Heart left ventricle (tissue), 16 donors: ENCODE results near the gene DPYSL5. TPM values are rescaled to one million over a fixed set of nuclear protein-coding genes. Genes with fewer than 3 reads are reported as not detected.
A peak's percentile ranks its signal among the peaks of the same experiment; 100 is the strongest.

Experiments used
- ATAC-seq, 4 donors: fragments of 200-7000 bp; cut with Tn5 transposase; one replicate each; pipeline ENCODE4 v1.9.1; 2020 to 2022; ENCODE audit warnings: moderate library complexity in 4 of 4, mild to moderate bottlenecking in 3 of 4, moderate number of reproducible peaks in 1 of 4
- DNase-seq, 5 donors: peaks; one replicate each; pipeline ENCODE4 v3.0.0-alpha.2; 2020
- H3K27ac ChIP-seq, 12 donors: fragments of 200-600 bp; sonication (generic) in 4 of 12; one replicate each; pipeline versions ENCODE4 v1.5.0 to v1.8.0; 2016 to 2022; ENCODE audit warnings: mild to moderate bottlenecking in 2 of 12
- H3K27me3 ChIP-seq, 9 donors: fragments of 200-600 bp; sonication (generic) in 2 of 9; one replicate each; pipeline versions ENCODE4 v1.5.1 to v1.8.0; 2016 to 2022; ENCODE audit warnings: mild to moderate bottlenecking in 3 of 9
- H3K36me3 ChIP-seq, 9 donors: fragments of 200-600 bp; sonication (generic) in 2 of 9; one replicate each; pipeline versions ENCODE4 v1.5.0 to v1.8.0; 2018 to 2022; ENCODE audit warnings: mild to moderate bottlenecking in 2 of 9
- H3K4me1 ChIP-seq, 12 donors: fragments of 200-600 bp; sonication (generic) in 4 of 12; one replicate each; pipeline versions ENCODE4 v1.5.0 to v1.8.0; 2016 to 2022; ENCODE audit warnings: mild to moderate bottlenecking in 3 of 12
- H3K4me3 ChIP-seq, 12 donors: fragments of 200-600 bp; sonication (generic) in 4 of 12; one replicate each; pipeline versions ENCODE4 v1.5.0 to v1.8.0; 2017 to 2022; ENCODE audit warnings: mild to moderate bottlenecking in 9 of 12, moderate library complexity in 4 of 12
- H3K9me3 ChIP-seq, 12 donors: fragments of 200-600 bp; sonication (generic) in 4 of 12; one replicate each; pipeline versions ENCODE4 v1.5.0 to v1.8.0; 2016 to 2022; ENCODE audit warnings: mild to moderate bottlenecking in 1 of 12
- POLR2A ChIP-seq, 2 donors: fragments of 450-650 bp; IDR thresholded peaks; one replicate each; pipeline ENCODE4 v1.6.1; 2017; ENCODE audit warnings: antibody characterized with exemption in 2 of 2, mild to moderate bottlenecking in 2 of 2, moderate library complexity in 2 of 2
- WGBS, 4 donors: extraction: QIAGEN DNeasy Blood & Tissue Kit in 2 of 4; methylation state at CpG; one replicate each; pipeline versions ENCODE4 v1.1.5 to v1.1.7; 2013 to 2018; 5-methylcytosine and 5-hydroxymethylcytosine counted together
- intact Hi-C, 10 donors: fragments of 100-400 bp; cut with DNase I; formaldehyde crosslinking; loops; one replicate each; pipeline versions ENCODE4 v1.11.1 to v1.14.2; 2022
- polyA plus RNA-seq, 2 donors: library from polyadenylated mRNA; stranded (reverse); fragments of 200-250 nt; gene quantifications; one replicate each; pipeline ENCODE4 v1.2.3, GENCODE V29; 2013
- total RNA-seq, 9 donors: library from RNA; depleted of rRNA in 2 of 9; stranded (reverse); fragments of >200 nt in 2 of 9; fragmentation: NEBNext Ultra II Directional in 3 of 9; extraction: Animal tissue kit (Norgen Biotek cat#: 25700) in 3 of 9; gene quantifications; one replicate each; pipeline versions ENCODE4 v1.1.0 to v1.2.4, GENCODE V29; 2016 to 2023
- TF ChIP-seq, protein P1 (sequence below), 12 donors: fragments of 200-600 bp; sonication (generic) in 4 of 12; IDR thresholded peaks; one replicate each; pipeline versions ENCODE4 v1.5.0 to v1.8.0; 2018 to 2022; ENCODE audit warnings: antibody characterized with exemption in 12 of 12, mild to moderate bottlenecking in 5 of 12
- donor health status: ischemic (EF 13 %, LVEDD 7.1; RV severe dilation, severe dysfunction).
- donor health status: healthy with polysubstance abuse.
- donor health status: DM: no; HTN: yes; CAD: no.
- donor health status: DM: no; HTN: no; CAD: no.
- donor health status: ischemic (EF 25% LVEDD 6.9; RV normal size, moderate dysfunction).
- donor health status: ischemic (EF 25% LVEDD 5.7; RV mildly dilated, moderate dysfunction).
- donor health status: healthy.
- donor health status: DM: yes; HTN: yes; CAD: no.
- donor health status: ischemic (EF 35%, LVEDD 5.7; RV mildly dilated, moderate dysfunction).
- donor health status: nonischemic (EF 11% LVEDD 7.7; RV severe dilation, severe dysfunction).
- donor health status: DM: yes; HTN: yes; CAD: no.
- donor health status: PGD.
- donor health status: ischemic (EF 29% LVEDD 5.4; RV normal size, mild dysfunction).
- donor health status: nonischemic (EF 23%, LVEDD 6.1; RV moderate dilation, normal function).

The DPYSL5 gene
- total and polyA plus RNA-seq, 11 donors = 0.06 to 0.13 TPM; not detected in 9

DNA sequence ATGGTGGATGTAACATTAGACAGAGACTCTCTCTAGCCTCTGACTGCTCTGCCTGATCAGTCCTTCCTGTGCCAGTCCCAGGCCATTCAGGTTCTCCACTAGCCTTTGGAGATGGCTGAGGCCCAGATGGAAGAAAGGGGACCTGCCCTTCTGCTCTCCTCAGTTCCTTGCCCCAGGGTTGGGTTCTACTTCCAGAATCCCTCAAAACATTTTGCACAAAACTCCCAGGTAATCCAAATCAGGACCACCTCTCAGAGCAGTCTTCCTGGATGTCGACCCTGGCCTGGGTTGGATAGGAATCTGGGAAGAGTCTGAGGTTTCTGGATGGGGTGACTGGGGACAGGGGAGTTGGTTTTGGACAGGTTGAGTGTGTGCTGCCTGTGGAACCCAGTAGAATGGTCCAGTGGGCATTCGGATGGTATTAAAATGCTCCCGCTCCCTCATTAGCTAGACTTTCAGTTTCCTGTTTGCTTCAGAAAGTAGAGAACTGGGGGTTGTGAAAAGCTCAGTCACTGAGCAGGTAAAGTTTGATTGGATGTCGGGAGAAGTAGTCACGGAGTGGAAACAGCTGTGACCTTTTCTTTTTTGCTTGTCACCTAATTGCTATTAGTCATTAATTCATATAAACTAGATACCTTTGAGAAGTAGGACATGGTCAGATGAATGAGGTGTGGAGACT is 37.9 kb downstream of the DPYSL5 start:
- no peak overlapping the region for H3K4me3 ChIP-seq
- TF ChIP-seq POLR2A (IDR thresholded peaks at IDR 0.05) = no peak
- TF ChIP-seq, protein P1, sequence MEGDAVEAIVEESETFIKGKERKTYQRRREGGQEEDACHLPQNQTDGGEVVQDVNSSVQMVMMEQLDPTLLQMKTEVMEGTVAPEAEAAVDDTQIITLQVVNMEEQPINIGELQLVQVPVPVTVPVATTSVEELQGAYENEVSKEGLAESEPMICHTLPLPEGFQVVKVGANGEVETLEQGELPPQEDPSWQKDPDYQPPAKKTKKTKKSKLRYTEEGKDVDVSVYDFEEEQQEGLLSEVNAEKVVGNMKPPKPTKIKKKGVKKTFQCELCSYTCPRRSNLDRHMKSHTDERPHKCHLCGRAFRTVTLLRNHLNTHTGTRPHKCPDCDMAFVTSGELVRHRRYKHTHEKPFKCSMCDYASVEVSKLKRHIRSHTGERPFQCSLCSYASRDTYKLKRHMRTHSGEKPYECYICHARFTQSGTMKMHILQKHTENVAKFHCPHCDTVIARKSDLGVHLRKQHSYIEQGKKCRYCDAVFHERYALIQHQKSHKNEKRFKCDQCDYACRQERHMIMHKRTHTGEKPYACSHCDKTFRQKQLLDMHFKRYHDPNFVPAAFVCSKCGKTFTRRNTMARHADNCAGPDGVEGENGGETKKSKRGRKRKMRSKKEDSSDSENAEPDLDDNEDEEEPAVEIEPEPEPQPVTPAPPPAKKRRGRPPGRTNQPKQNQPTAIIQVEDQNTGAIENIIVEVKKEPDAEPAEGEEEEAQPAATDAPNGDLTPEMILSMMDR (IDR thresholded peaks at IDR 0.05) = no peak
- 83 to 89% (median 86%) methylated on average over 5 of the region's 5 CpGs for WGBS, 4 donors
- H3K36me3 ChIP-seq = no peaks in the 10 kb centered on the region
- peaks cover 0 to 5% (median 0%) of the 10 kb centered on the region in 9 donors for H3K27me3 ChIP-seq
- H3K9me3 ChIP-seq = no peaks in the 10 kb centered on the region
- H3K4me1 ChIP-seq = peaks cover 0 to 14% (median 0%) of the 10 kb centered on the region in 12 donors
- ATAC-seq (no peak), DNase-seq (no peak)
- H3K27ac ChIP-seq = no peak overlapping the region
- intact Hi-C loops = no loop called here

DNA sequence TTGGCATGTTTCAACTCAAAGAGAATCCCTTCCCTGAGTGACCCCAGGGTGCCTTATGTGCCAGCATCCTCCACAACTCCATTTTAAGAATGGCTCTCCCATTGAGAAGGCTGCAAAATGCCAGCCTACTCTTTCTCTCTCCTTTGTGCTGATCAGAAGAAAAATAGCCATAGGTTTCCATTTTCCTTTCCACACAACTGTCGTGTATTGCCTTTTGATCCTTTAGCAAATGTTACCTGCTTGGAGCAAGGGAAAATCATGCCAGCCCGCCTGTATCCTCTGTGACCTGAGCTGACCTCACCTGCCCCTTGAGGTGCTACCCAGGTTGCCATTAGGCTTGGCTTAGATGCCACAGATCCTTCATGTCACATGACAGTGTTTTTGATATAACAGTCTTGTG is 38.8 kb downstream of the DPYSL5 start:
- ATAC-seq = no peak

DNA sequence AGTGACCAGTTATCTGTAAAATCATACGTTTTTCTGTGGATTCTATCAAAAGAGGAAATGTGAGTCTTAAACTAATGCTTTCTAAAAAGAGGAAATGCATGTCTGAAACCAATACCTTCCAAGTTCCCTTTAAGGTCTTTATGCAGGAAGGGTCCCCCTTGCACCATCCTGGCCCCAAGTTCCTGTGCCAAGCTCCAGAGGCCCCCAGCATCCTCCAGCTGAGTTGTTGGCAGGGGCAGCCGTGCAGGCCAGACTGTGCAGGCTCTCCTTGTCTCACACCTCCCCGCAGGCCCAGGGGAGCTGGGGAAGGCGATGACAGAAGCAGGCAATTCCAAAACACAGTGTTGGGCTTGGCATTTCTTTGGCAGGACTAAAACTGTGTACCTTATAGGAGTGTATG is 39.2 kb downstream of the DPYSL5 start:
- H3K9me3 ChIP-seq = no peaks in the 10 kb centered on the region
- H3K4me3 ChIP-seq = no peak overlapping the region
- WGBS, 4 donors = 23 to 52% (median 28%) methylated on average over 4 of the region's 4 CpGs
- H3K27ac ChIP-seq = no peak overlapping the region
- H3K36me3 ChIP-seq = no peaks in the 10 kb centered on the region
- ATAC-seq = peak; percentile 67 to 83 (median 74)
- H3K4me1 ChIP-seq = peaks cover 0 to 14% (median 0%) of the 10 kb centered on the region in 12 donors
- intact Hi-C loops = no loop called here
- DNase-seq = peak in 1 of 5 donors; percentile 40
- H3K27me3 ChIP-seq = no peaks in the 10 kb centered on the region
- no peak for TF ChIP-seq POLR2A (IDR thresholded peaks at IDR 0.05)
- TF ChIP-seq, protein P1 (IDR thresholded peaks at IDR 0.05) = no peak

More for the DNA sequence above, 38.8 kb downstream of the DPYSL5 start:
- Histone ChIP-seq H3K4me1 (peaks cover 0 to 14% (median 0%) of the 10 kb centered on the region in 12 donors), H3K4me3 (no peak overlapping the region), H3K9me3 (no peaks in the 10 kb centered on the region), H3K27ac (no peak overlapping the region), H3K27me3 (no peaks in the 10 kb centered on the region), H3K36me3 (no peaks in the 10 kb centered on the region)
- 76 to 89% (median 81%) methylated on average over 2 of the region's 2 CpGs for WGBS, 4 donors
- no peak for TF ChIP-seq POLR2A (IDR thresholded peaks at IDR 0.05)
- TF ChIP-seq, protein P1 (IDR thresholded peaks at IDR 0.05) = no peak
- intact Hi-C loops = no loop called here
- no peak for DNase-seq

DNA sequence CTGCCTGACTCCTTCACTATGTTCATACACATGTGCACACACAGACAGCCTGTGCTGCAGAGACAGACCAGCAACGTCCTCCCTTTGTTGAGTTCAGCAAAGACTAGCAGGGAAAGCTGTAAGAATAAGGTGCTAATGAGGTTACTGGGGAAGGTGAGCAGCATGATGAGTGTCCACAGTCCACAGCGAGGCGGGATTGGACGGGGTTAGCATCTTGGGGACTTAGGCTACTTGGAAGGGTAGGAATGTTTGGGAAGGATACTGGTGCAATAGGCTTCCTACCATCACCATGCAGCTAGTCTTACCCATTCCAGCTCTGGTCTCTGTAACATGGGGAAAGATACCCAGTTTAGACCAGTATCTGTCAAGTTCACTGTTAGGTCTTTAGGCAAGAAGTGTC is 41.9 kb downstream of the DPYSL5 start:
- no peak overlapping the region for H3K4me3 ChIP-seq
- intact Hi-C loops = no loop called here
- ATAC-seq (no peak), DNase-seq (no peak)
- no peaks in the 10 kb centered on the region for H3K27me3 ChIP-seq
- peaks cover 0 to 3% (median 0%) of the 10 kb centered on the region in 12 donors for H3K9me3 ChIP-seq
- H3K36me3 ChIP-seq = no peaks in the 10 kb centered on the region
- H3K27ac ChIP-seq = no peak overlapping the region
- 79 to 94% (median 87%) methylated on average over 4 of the region's 4 CpGs for WGBS, 4 donors
- H3K4me1 ChIP-seq = peaks cover 0 to 14% (median 0%) of the 10 kb centered on the region in 12 donors
- TF ChIP-seq POLR2A (IDR thresholded peaks at IDR 0.05) = no peak
- TF ChIP-seq, protein P1 (IDR thresholded peaks at IDR 0.05) = no peak
